Activated CD4-positive, alpha-beta T cell treated with anti-CD3 and anti-CD28 coated beads for 36 hours (primary cell): Measurements from ENCODE around the gene ELL. TPM values are rescaled to one million over a fixed set of nuclear protein-coding genes. Genes with fewer than 3 reads are reported as not detected.

Source experiments
- ATAC-seq: fragments of 200-7000 bp; cut with Tn5 transposase; one replicate; pipeline ENCODE4 v1.10.0; 2021; ENCODE audit warnings: mild to moderate bottlenecking, moderate library complexity
- CTCF ChIA-PET: fragments of 350-600 bp; sonication (Branson Sonifier 250); formaldehyde crosslinking; loops from one replicate; lab custom pipeline; 2021; ENCODE audit warnings: antibody characterized with exemption; lab: Charles Lee
- POLR2A ChIA-PET: fragments of 350-600 bp; sonication (Branson Sonifier 250); formaldehyde crosslinking; loops from one replicate; lab custom pipeline; 2021; ENCODE audit warnings: antibody characterized with exemption, inconsistent platforms; lab: Charles Lee
- DNase-seq: peaks from one replicate; pipeline ENCODE4 v3.0.0-alpha.2; 2020
- H3K27ac Mint-ChIP-seq: one replicate; pipeline ENCODE4 v1.8.0; 2021; ENCODE audit warnings: mixed read lengths
- H3K27me3 Mint-ChIP-seq: one replicate; pipeline ENCODE4 v1.8.0; 2021; ENCODE audit warnings: mixed read lengths
- H3K36me3 Mint-ChIP-seq: one replicate; pipeline ENCODE4 v1.8.0; 2021; ENCODE audit warnings: low read depth, mixed read lengths
- H3K4me1 Mint-ChIP-seq: one replicate; pipeline ENCODE4 v1.8.0; 2021; ENCODE audit warnings: mixed read lengths
- H3K4me3 Mint-ChIP-seq: one replicate; pipeline ENCODE4 v1.8.0; 2021; ENCODE audit warnings: mild to moderate bottlenecking, moderate library complexity, mixed read lengths
- H3K9me3 Mint-ChIP-seq: one replicate; pipeline ENCODE4 v1.8.0; 2021; ENCODE audit warnings: low read depth, mixed read lengths
- intact Hi-C, 2 experiments: fragments of 100-400 bp; cut with DNase I in 1 of 2; cut with micrococcal nuclease in 1 of 2; formaldehyde crosslinking; loops; one replicate each; pipeline versions ENCODE4 v1.14.2 to v1.15.1; 2022 to 2024; cut with DNase I, micrococcal nuclease
- total RNA-seq, 2 experiments: library from RNA; stranded (reverse); gene quantifications; one replicate each; pipeline ENCODE4 v1.2.3, GENCODE V29; 2021

ELL gene
- total RNA-seq, 2 experiments from 2014 or later, result 20.2 to 21.4 TPM

- no peaks in the 10 kb centered on the region for H3K36me3 Mint-ChIP-seq
- H3K27ac Mint-ChIP-seq, result no peak overlapping the region
- H3K9me3 Mint-ChIP-seq, result no peaks in the 10 kb centered on the region
- CTCF ChIA-PET, result interaction anchor here (0.5 to 2.2 kb wide), 7 partner anchors 11 to 50 kb away, joined by 3 to 6 read pairs (median 4); no protein-coding TSS in a partner anchor
- no peaks in the 10 kb centered on the region for H3K27me3 Mint-ChIP-seq
- H3K4me3 Mint-ChIP-seq, result no peak overlapping the region
- POLR2A ChIA-PET, result interaction anchor here (0.6 kb wide), 1 partner anchor 30 kb away, joined by 4 read pairs; no protein-coding TSS in a partner anchor
- H3K4me1 Mint-ChIP-seq, result peaks cover 21% of the 10 kb centered on the region
- ATAC-seq (no peak), DNase-seq (no peak)
- intact Hi-C loops, result loop anchor here in 1 of 2 experiments (5.0 to 10.0 kb wide), 2 partner anchors 37 to 374 kb away; no protein-coding TSS in a partner anchor
These were observed 51.1 kb downstream of the ELL start for GRCh38 chr19:18470787-18471186.

GRCh38 chr19:18469069-18469846 lies 52.6 kb downstream of the ELL start:
- peak; percentile 83 for DNase-seq
- intact Hi-C loops, result loop anchor here (1.0 to 10.0 kb wide), 5 partner anchors 51 to 368 kb away; partner anchors contain the start of gene UBA52 (in 1 of the 2)
- ChIA-PET CTCF (interaction anchor here (0.6 to 1.8 kb wide), 12 partner anchors 9 to 377 kb away, joined by 3 to 8 read pairs (median 4); partner anchors contain the start of gene UBA52), POLR2A (no interaction called here)
- H3K4me1 Mint-ChIP-seq, result peaks cover 13% of the 10 kb centered on the region
- H3K27me3 Mint-ChIP-seq, result no peaks in the 10 kb centered on the region
- H3K4me3 Mint-ChIP-seq, result no peak overlapping the region
- no peak overlapping the region for H3K27ac Mint-ChIP-seq
- no peaks in the 10 kb centered on the region for H3K9me3 Mint-ChIP-seq
- H3K36me3 Mint-ChIP-seq, result no peaks in the 10 kb centered on the region
- ATAC-seq, result peak; percentile 71

GRCh38 chr19:18468517-18468916 lies 53.4 kb downstream of the ELL start:
- ATAC-seq, result no peak
- Mint-ChIP-seq H3K4me1 (peaks cover 12% of the 10 kb centered on the region), H3K27me3 (no peaks in the 10 kb centered on the region), H3K27ac (no peak overlapping the region), H3K9me3 (no peaks in the 10 kb centered on the region), H3K36me3 (peaks cover 2% of the 10 kb centered on the region), H3K4me3 (no peak overlapping the region)
- ChIA-PET CTCF (interaction anchor here (0.8 to 1.1 kb wide), 4 partner anchors 12 to 280 kb away, joined by 3 to 5 read pairs (median 3); no protein-coding TSS in a partner anchor), POLR2A (no interaction called here)
- intact Hi-C loops, result loop anchor here (5.0 to 10.0 kb wide), 4 partner anchors 104 to 369 kb away; partner anchors contain the start of gene UBA52 (in 1 of the 2)
- no peak for DNase-seq

GRCh38 chr19:18467978-18468377 lies 53.9 kb downstream of the ELL start:
- Mint-ChIP-seq H3K4me3 (no peak overlapping the region), H3K27me3 (no peaks in the 10 kb centered on the region), H3K27ac (peak overlapping the region; percentile 47), H3K9me3 (no peaks in the 10 kb centered on the region), H3K4me1 (peaks cover 12% of the 10 kb centered on the region), H3K36me3 (peaks cover 3% of the 10 kb centered on the region)
- ATAC-seq, result no peak
- ChIA-PET POLR2A (no interaction called here), CTCF (interaction anchor here (0.8 to 1.1 kb wide), 4 partner anchors 11 to 281 kb away, joined by 3 to 5 read pairs (median 3); no protein-coding TSS in a partner anchor)
- DNase-seq, result no peak
- intact Hi-C loops, result loop anchor here (5.0 to 10.0 kb wide), 4 partner anchors 104 to 369 kb away; partner anchors contain the start of gene UBA52 (in 1 of the 2)

- ChIA-PET CTCF (interaction anchor here (0.9 to 1.0 kb wide), 2 partner anchors 13 to 23 kb away, joined by 4 to 5 read pairs; no protein-coding TSS in a partner anchor), POLR2A (no interaction called here)
- ATAC-seq (no peak), DNase-seq (no peak)
- intact Hi-C loops, result loop anchor here (5.0 to 10.0 kb wide), 4 partner anchors 106 to 371 kb away; partner anchors contain the start of gene UBA52 (in 1 of the 2)
- Mint-ChIP-seq H3K9me3 (no peaks in the 10 kb centered on the region), H3K4me1 (peaks cover 12% of the 10 kb centered on the region), H3K36me3 (peaks cover 12% of the 10 kb centered on the region), H3K27ac (no peak overlapping the region), H3K27me3 (no peaks in the 10 kb centered on the region), H3K4me3 (no peak overlapping the region)
These were observed 55.5 kb downstream of the ELL start for GRCh38 chr19:18466354-18466753.

- H3K27ac Mint-ChIP-seq, result no peak overlapping the region
- DNase-seq (no peak), ATAC-seq (no peak)
- intact Hi-C loops, result loop anchor here (5.0 to 10.0 kb wide), 4 partner anchors 106 to 371 kb away; partner anchors contain the start of gene UBA52 (in 1 of the 2)
- no peak overlapping the region for H3K4me3 Mint-ChIP-seq
- H3K36me3 Mint-ChIP-seq, result peaks cover 13% of the 10 kb centered on the region
- H3K4me1 Mint-ChIP-seq, result peaks cover 12% of the 10 kb centered on the region
- ChIA-PET CTCF (interaction anchor here (0.9 to 1.0 kb wide), 2 partner anchors 12 to 23 kb away, joined by 4 to 5 read pairs; no protein-coding TSS in a partner anchor), POLR2A (interaction anchor here (0.6 kb wide), 1 partner anchor 109 kb away, joined by 3 read pairs; no protein-coding TSS in a partner anchor)
- H3K9me3 Mint-ChIP-seq, result no peaks in the 10 kb centered on the region
- no peaks in the 10 kb centered on the region for H3K27me3 Mint-ChIP-seq
These were observed 55.9 kb downstream of the ELL start for GRCh38 chr19:18465964-18466339.

GRCh38 chr19:18465214-18465963 lies 56.5 kb downstream of the ELL start:
- no peak overlapping the region for H3K27ac Mint-ChIP-seq

GRCh38 chr19:18464646-18465045 lies 57.2 kb downstream of the ELL start:
- intact Hi-C loops, result loop anchor here (5.0 to 10.0 kb wide), 4 partner anchors 108 to 373 kb away; partner anchors contain the start of gene UBA52 (in 1 of the 2)
- Mint-ChIP-seq H3K4me1 (peaks cover 11% of the 10 kb centered on the region), H3K27ac (peak overlapping the region; percentile 80), H3K9me3 (no peaks in the 10 kb centered on the region), H3K36me3 (peaks cover 19% of the 10 kb centered on the region), H3K27me3 (no peaks in the 10 kb centered on the region), H3K4me3 (no peak overlapping the region)
- ChIA-PET POLR2A (no interaction called here), CTCF (interaction anchor here (0.6 to 1.4 kb wide), 5 partner anchors 13 to 480 kb away, joined by 3 to 5 read pairs (median 3); no protein-coding TSS in a partner anchor)
- DNase-seq (no peak), ATAC-seq (no peak)

More at GRCh38 chr19:18465214-18465963, 56.5 kb downstream of the ELL start:
- ChIA-PET CTCF (interaction anchor here (0.6 to 1.2 kb wide), 6 partner anchors 9 to 479 kb away, joined by 3 to 5 read pairs (median 4); no protein-coding TSS in a partner anchor), POLR2A (interaction anchor here (0.6 kb wide), 1 partner anchor 109 kb away, joined by 3 read pairs; no protein-coding TSS in a partner anchor)
- H3K4me3 Mint-ChIP-seq, result no peak overlapping the region
- intact Hi-C loops, result loop anchor here (5.0 to 10.0 kb wide), 4 partner anchors 107 to 372 kb away; partner anchors contain the start of gene UBA52 (in 1 of the 2)
- no peak for ATAC-seq
- no peaks in the 10 kb centered on the region for H3K27me3 Mint-ChIP-seq
- H3K9me3 Mint-ChIP-seq, result no peaks in the 10 kb centered on the region
- DNase-seq, result no peak
- peaks cover 17% of the 10 kb centered on the region for H3K36me3 Mint-ChIP-seq
- H3K4me1 Mint-ChIP-seq, result peaks cover 12% of the 10 kb centered on the region

- ChIA-PET POLR2A (no interaction called here), CTCF (interaction anchor here (0.6 to 2.2 kb wide), 9 partner anchors 10 to 465 kb away, joined by 3 to 18 read pairs (median 4); no protein-coding TSS in a partner anchor)
- Mint-ChIP-seq H3K4me3 (no peak overlapping the region), H3K27me3 (no peaks in the 10 kb centered on the region), H3K27ac (no peak overlapping the region), H3K36me3 (peaks cover 22% of the 10 kb centered on the region), H3K9me3 (no peaks in the 10 kb centered on the region), H3K4me1 (peaks cover 2% of the 10 kb centered on the region)
- intact Hi-C loops, result loop anchor here in 1 of 2 experiments (10.0 kb wide), 1 partner anchor 213 kb away; no protein-coding TSS in a partner anchor
- no peak for ATAC-seq
- DNase-seq, result no peak
These were observed 60.4 kb downstream of the ELL start for GRCh38 chr19:18461471-18461870.

- intact Hi-C loops, result loop anchor here in 1 of 2 experiments (10.0 kb wide), 1 partner anchor 214 kb away; no protein-coding TSS in a partner anchor
- no peak for DNase-seq
- POLR2A ChIA-PET, result no interaction called here
These were observed 61.0 kb downstream of the ELL start for GRCh38 chr19:18460900-18461299.

More at GRCh38 chr19:18460900-18461299, 61.0 kb downstream of the ELL start:
- no peak overlapping the region for H3K27ac Mint-ChIP-seq
- no peaks in the 10 kb centered on the region for H3K9me3 Mint-ChIP-seq
- H3K4me1 Mint-ChIP-seq, result peaks cover 2% of the 10 kb centered on the region
- H3K27me3 Mint-ChIP-seq, result no peaks in the 10 kb centered on the region
- CTCF ChIA-PET, result interaction anchor here (0.6 to 2.2 kb wide), 2 partner anchors 13 to 390 kb away, joined by 3 to 8 read pairs; no protein-coding TSS in a partner anchor
- ATAC-seq, result no peak
- H3K4me3 Mint-ChIP-seq, result no peak overlapping the region
- H3K36me3 Mint-ChIP-seq, result peaks cover 25% of the 10 kb centered on the region
